GM12878 (cell line): ENCODE results near the gene CSE1L. TPM values are rescaled to one million over a fixed set of nuclear protein-coding genes. Genes with fewer than 3 reads are reported as not detected.

Source experiments
- ATAC-seq: fragments of 200-7000 bp; cut with Tn5 transposase; 3 replicates; pipeline ENCODE4 v1.9.1; 2020; ENCODE audit warnings: mild to moderate bottlenecking, moderate library complexity
- BruUV-seq: library from RNA; stranded (reverse); fragments of 400-500 nt; replicated peaks from 2 replicates; lab custom pipeline; 2021; lab: Mats Ljungman, UMichigan
- CTCF ChIA-PET: fragments of 300-600 bp; sonication (Branson Sonifier 250); formaldehyde crosslinking; extraction: SDS; loops from one replicate; lab custom pipeline; 2021; ENCODE audit warnings: inconsistent platforms; lab: Yijun Ruan, JAX
- POLR2A ChIA-PET: fragments of 350-600 bp; formaldehyde crosslinking; extraction: SDS; loops from one replicate; lab custom pipeline; 2021; ENCODE audit warnings: inconsistent platforms; lab: Charles Lee
- RAD21 ChIA-PET: fragments of 300-600 bp; sonication (Branson Sonifier 250); formaldehyde crosslinking; loops from one replicate; lab custom pipeline; 2023; ENCODE audit warnings: antibody characterized with exemption; ENCODE audit not compliant: unreplicated experiment; lab: Charles Lee
- SMC1A ChIA-PET: fragments of 300-600 bp; sonication (Branson Sonifier 250); formaldehyde crosslinking; loops from one replicate; lab custom pipeline; 2023; ENCODE audit not compliant: unreplicated experiment, uncharacterized antibody; lab: Charles Lee
- DNase-seq: peaks from one replicate; pipeline ENCODE4 v3.0.0-alpha.2; 2011; ENCODE audit warnings: low read depth, low spot score
- FAIRE-seq: peaks from 3 replicates; lab custom pipeline; 2011; peaks lifted over from hg19 to GRCh38; lab: Jason Lieb, UNC
- H2AFZ ChIP-seq: 2 replicates; pipeline ENCODE4 v1.6.0; 2011; ENCODE audit warnings: low read depth, low read length, control low read depth; ENCODE audit not compliant: control insufficient read depth
- H3K27ac ChIP-seq: 2 replicates; pipeline ENCODE4 v1.5.1; 2011; ENCODE audit warnings: control low read depth; ENCODE audit not compliant: control insufficient read depth, insufficient read depth
- H3K27me3 ChIP-seq, 2 experiments: replicated peaks in 1 of 2; 2 replicates each; pipeline versions ENCODE4 v1.6.0 to v1.6.1; 2011; ENCODE audit warnings: low read length in 1 of 2; ENCODE audit not compliant: control insufficient read depth in 2 of 2, insufficient read depth in 2 of 2
- H3K36me3 ChIP-seq, 2 experiments: 2 replicates each; pipeline ENCODE4 v1.5.1; 2011; ENCODE audit warnings: low read length in 1 of 2; ENCODE audit not compliant: control insufficient read depth in 2 of 2, insufficient read depth in 2 of 2
- H3K4me1 ChIP-seq: 2 replicates; pipeline ENCODE4 v1.6.1; 2011; ENCODE audit warnings: mild to moderate bottlenecking, low read length, moderate library complexity, mixed read lengths; ENCODE audit not compliant: control insufficient read depth, insufficient read depth
- H3K4me2 ChIP-seq: 2 replicates; pipeline ENCODE4 v1.6.0; 2011; ENCODE audit warnings: control low read depth; ENCODE audit not compliant: control insufficient read depth, insufficient read depth
- H3K4me3 ChIP-seq: fragments of 200-600 bp; sonication (generic); 2 replicates; pipeline ENCODE4 v1.5.1; 2016
- H3K79me2 ChIP-seq: 2 replicates; pipeline ENCODE4 v1.6.0; 2011; ENCODE audit warnings: low read length; ENCODE audit not compliant: control insufficient read depth, insufficient read depth
- H3K9ac ChIP-seq: 2 replicates; pipeline ENCODE4 v1.8.0; 2011; ENCODE audit warnings: low read length, control low read depth, mixed read lengths; ENCODE audit not compliant: control insufficient read depth, insufficient read depth
- H3K9me3 ChIP-seq: replicated peaks from 3 replicates; pipeline ENCODE4 v1.5.1; 2011; ENCODE audit warnings: mild to moderate bottlenecking, low read length; ENCODE audit not compliant: control insufficient read depth, insufficient read depth
- H4K20me1 ChIP-seq: 2 replicates; pipeline ENCODE4 v1.6.0; 2011; ENCODE audit not compliant: control insufficient read depth, insufficient read depth
- EED ChIP-seq: sonication (generic); IDR thresholded peaks from 2 replicates; pipeline ENCODE4 v1.6.1; 2016; ENCODE audit warnings: antibody characterized with exemption, low read depth
- IKZF2 ChIP-seq, 2 experiments: fragments of 450-650 bp; IDR thresholded peaks; 2 replicates each; pipeline ENCODE4 v1.6.1; 2017; ENCODE audit warnings: mild to moderate bottlenecking in 2 of 2, moderate library complexity in 2 of 2
- MTA2 ChIP-seq: fragments of 450-650 bp; IDR thresholded peaks from 2 replicates; pipeline ENCODE4 v1.6.1; 2016; ENCODE audit warnings: low read depth, mild to moderate bottlenecking, moderate library complexity
- NR2C1 ChIP-seq: fragments of 450-650 bp; IDR thresholded peaks from 2 replicates; pipeline ENCODE4 v1.6.1; 2017; ENCODE audit warnings: antibody characterized with exemption, mild to moderate bottlenecking, moderate library complexity
- NRF1 ChIP-seq: conservative IDR thresholded peaks from 2 replicates; pipeline ENCODE4 v1.6.1; 2011; ENCODE audit warnings: mild to moderate bottlenecking, low read depth, low read length, improper control_type of control experiment
- RB1 ChIP-seq: fragments of 450-650 bp; formaldehyde crosslinking; IDR thresholded peaks from 2 replicates; pipeline ENCODE4 v1.6.1; 2017; ENCODE audit warnings: mild to moderate bottlenecking, borderline replicate concordance
- SMAD1 ChIP-seq: fragments of 450-650 bp; IDR thresholded peaks from 2 replicates; pipeline ENCODE4 v1.6.1; 2018; ENCODE audit warnings: mild to moderate bottlenecking, low read depth; ENCODE audit not compliant: partially characterized antibody
- ZNF217 ChIP-seq: fragments of 450-650 bp; IDR thresholded peaks from 2 replicates; pipeline ENCODE4 v1.6.1; 2017; ENCODE audit warnings: antibody characterized with exemption, mild to moderate bottlenecking
- ZSCAN29 ChIP-seq: fragments of 450-650 bp; IDR thresholded peaks from 2 replicates; pipeline ENCODE4 v1.6.1; 2017; ENCODE audit warnings: mild to moderate bottlenecking, moderate library complexity
- WGBS: methylation state at CpG from one replicate; pipeline ENCODE4 v1.1.6; 2016; ENCODE audit warnings: low lambda C conversion rate; ENCODE audit not compliant: insufficient replicate concordance, insufficient coverage; ENCODE audit errors: missing lambda C conversion rate; 5-methylcytosine and 5-hydroxymethylcytosine counted together
- in situ Hi-C: fragments of 300-500 bp; cut with MboI; formaldehyde crosslinking; loops from 9 replicates; pipeline ENCODE4 v1.14.3; 2018; ENCODE audit warnings: mixed read lengths
- intact Hi-C: fragments of 100-400 bp; cut with micrococcal nuclease; formaldehyde crosslinking; loops from one replicate; pipeline ENCODE4 v1.14.2; 2022; ENCODE audit not compliant: unreplicated experiment
- polyA plus RNA-seq, 11 experiments: library from polyadenylated mRNA; depleted of rRNA in 4 of 11; unstranded in 6 of 11; stranded (reverse) in 5 of 11; fragments of >200 nt; fragmentation: Nextera tagmentation in 4 of 11; fragmentation: Illumina TruSeq in 1 of 11; extraction: Ambion mirVana in 4 of 11; extraction: Trizol in 1 of 11; gene quantifications; 1 replicate in 1 of 11; 2 replicates in 10 of 11; pipeline versions ENCODE4 v1.2.1 to v1.2.3, GENCODE V29; 2011 to 2016; ENCODE audit warnings: inconsistent platforms in 2 of 11, missing spikeins in 2 of 11, low read depth in 1 of 11
- total RNA-seq, 4 experiments: library from RNA; depleted of rRNA in 3 of 4; stranded (reverse); fragments of >200 nt in 3 of 4; fragmentation: Illumina TruSeq in 1 of 4; extraction: Trizol in 1 of 4; gene quantifications; 2 replicates each; pipeline versions ENCODE4 v1.2.1 to v1.2.3, GENCODE V29; 2013 to 2021
- TF ChIP-seq, protein P1 (sequence below): fragments of 450-650 bp; IDR thresholded peaks from 2 replicates; pipeline ENCODE4 v1.6.1; 2017; ENCODE audit warnings: mild to moderate bottlenecking
- TF ChIP-seq, protein P2 (sequence below): fragments of 450-650 bp; IDR thresholded peaks from 2 replicates; pipeline ENCODE4 v1.6.1; 2018; ENCODE audit warnings: borderline replicate concordance, mild to moderate bottlenecking; ENCODE audit not compliant: partially characterized antibody
- TF ChIP-seq, protein P3 (sequence below): fragments of 450-650 bp; formaldehyde crosslinking; IDR thresholded peaks from 2 replicates; pipeline ENCODE4 v1.5.0; 2022; ENCODE audit warnings: mild to moderate bottlenecking, missing genetic modification characterization

Gene CSE1L
- total and polyA plus RNA-seq, 10 of the 15 experiments (the other 5 are each of a cell fraction or from before 2014, with no cell fraction given) = 72.4 to 213 (median 117) TPM

DNA sequence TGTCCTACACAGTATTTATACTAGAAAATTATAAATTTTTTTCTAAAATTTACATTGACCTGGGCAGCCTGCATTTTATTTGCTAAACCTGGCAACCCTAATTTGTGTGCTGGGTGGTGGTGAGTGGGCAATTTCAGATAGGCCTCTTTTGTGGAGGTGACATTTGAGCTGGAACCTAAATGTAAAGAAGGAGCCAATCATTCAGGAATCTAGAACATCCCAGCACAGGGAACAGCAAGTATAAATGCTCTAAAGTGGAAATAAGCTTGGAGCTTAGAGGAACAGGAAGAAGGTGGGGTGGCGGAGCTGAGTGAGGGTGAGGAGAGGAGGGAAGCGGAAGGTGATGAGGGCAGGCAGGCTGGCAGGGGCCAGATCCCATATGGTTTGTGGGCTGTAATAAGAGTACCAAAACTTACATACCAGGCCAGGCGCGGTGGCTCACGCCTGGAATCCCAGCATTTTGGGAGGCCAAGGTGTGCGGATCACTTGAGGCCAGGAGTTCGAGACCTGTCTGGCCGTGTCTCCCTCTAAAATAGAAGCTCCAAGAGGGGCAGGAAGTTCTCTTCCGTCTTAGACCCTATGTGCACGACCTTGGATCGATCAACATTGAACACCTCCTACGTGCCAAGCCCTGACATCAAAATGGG, 549 bp upstream of the CSE1L start:
- in situ Hi-C loops (no loop called here), intact Hi-C loops (no loop called here)
- FAIRE-seq (no peak), DNase-seq (no peak), ATAC-seq (no peak)
- H3K79me2 ChIP-seq = peaks cover 49% of the 10 kb centered on the region
- RAD21 ChIA-PET = interaction anchor here (2.9 kb wide), 1 partner anchor 10 kb away, joined by 11 read pairs; no protein-coding TSS in a partner anchor
- peak overlapping the region; percentile 85 for H2AFZ ChIP-seq
- peak overlapping the region; percentile 95 for H3K9ac ChIP-seq
- H3K27me3 ChIP-seq = no peaks in the 10 kb centered on the region
- POLR2A ChIA-PET = interaction anchor here (0.6 to 2.6 kb wide), 9 partner anchors 7 to 629 kb away, joined by 3 to 9 read pairs (median 4); partner anchors contain the start of gene ARFGEF2
- SMC1A ChIA-PET = interaction anchor here (0.6 to 1.4 kb wide), 5 partner anchors 9 to 41 kb away, joined by 3 to 5 read pairs (median 3); no protein-coding TSS in a partner anchor
- WGBS = 3% methylated on average over 12 of the region's 12 CpGs
- peak overlapping the region; percentile 84 for H3K4me2 ChIP-seq
- H3K9me3 ChIP-seq = no peaks in the 10 kb centered on the region; the same call in 2 of the 3 replicates
- H3K36me3 ChIP-seq = peaks cover 0 to 12% of the 10 kb centered on the region in 2 experiments; a peak in 3 of 4 replicates
- peak overlapping the region; percentile 80 for H3K27ac ChIP-seq
- H3K4me3 ChIP-seq = peak overlapping the region; percentile 80
- BruUV-seq = TSS peak; percentile 92
- H4K20me1 ChIP-seq = no peaks in the 10 kb centered on the region
- CTCF ChIA-PET = interaction anchor here (0.5 to 1.9 kb wide), 5 partner anchors 16 to 201 kb away, joined by 3 to 5 read pairs (median 4); no protein-coding TSS in a partner anchor
- H3K4me1 ChIP-seq = peaks cover 4% of the 10 kb centered on the region; the same call in 1 of the 2 replicates
- TF ChIP-seq ZNF217 = peak; percentile 72; the same call in 1 of the 2 replicates
- TF ChIP-seq, protein P1, sequence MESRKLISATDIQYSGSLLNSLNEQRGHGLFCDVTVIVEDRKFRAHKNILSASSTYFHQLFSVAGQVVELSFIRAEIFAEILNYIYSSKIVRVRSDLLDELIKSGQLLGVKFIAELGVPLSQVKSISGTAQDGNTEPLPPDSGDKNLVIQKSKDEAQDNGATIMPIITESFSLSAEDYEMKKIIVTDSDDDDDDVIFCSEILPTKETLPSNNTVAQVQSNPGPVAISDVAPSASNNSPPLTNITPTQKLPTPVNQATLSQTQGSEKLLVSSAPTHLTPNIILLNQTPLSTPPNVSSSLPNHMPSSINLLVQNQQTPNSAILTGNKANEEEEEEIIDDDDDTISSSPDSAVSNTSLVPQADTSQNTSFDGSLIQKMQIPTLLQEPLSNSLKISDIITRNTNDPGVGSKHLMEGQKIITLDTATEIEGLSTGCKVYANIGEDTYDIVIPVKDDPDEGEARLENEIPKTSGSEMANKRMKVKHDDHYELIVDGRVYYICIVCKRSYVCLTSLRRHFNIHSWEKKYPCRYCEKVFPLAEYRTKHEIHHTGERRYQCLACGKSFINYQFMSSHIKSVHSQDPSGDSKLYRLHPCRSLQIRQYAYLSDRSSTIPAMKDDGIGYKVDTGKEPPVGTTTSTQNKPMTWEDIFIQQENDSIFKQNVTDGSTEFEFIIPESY = no peak
- TF ChIP-seq RB1 = no peak
- TF ChIP-seq, protein P2, sequence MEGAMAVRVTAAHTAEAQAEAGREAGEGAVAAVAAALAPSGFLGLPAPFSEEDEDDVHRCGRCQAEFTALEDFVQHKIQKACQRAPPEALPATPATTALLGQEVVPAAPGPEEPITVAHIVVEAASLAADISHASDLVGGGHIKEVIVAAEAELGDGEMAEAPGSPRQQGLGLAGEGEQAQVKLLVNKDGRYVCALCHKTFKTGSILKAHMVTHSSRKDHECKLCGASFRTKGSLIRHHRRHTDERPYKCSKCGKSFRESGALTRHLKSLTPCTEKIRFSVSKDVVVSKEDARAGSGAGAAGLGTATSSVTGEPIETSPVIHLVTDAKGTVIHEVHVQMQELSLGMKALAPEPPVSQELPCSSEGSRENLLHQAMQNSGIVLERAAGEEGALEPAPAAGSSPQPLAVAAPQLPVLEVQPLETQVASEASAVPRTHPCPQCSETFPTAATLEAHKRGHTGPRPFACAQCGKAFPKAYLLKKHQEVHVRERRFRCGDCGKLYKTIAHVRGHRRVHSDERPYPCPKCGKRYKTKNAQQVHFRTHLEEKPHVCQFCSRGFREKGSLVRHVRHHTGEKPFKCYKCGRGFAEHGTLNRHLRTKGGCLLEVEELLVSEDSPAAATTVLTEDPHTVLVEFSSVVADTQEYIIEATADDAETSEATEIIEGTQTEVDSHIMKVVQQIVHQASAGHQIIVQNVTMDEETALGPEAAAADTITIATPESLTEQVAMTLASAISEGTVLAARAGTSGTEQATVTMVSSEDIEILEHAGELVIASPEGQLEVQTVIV = peak; percentile 28
- TF ChIP-seq EED = 0 out of 2 replicates have a peak, but pooled peaks have one; percentile 29
- TF ChIP-seq, protein P3, sequence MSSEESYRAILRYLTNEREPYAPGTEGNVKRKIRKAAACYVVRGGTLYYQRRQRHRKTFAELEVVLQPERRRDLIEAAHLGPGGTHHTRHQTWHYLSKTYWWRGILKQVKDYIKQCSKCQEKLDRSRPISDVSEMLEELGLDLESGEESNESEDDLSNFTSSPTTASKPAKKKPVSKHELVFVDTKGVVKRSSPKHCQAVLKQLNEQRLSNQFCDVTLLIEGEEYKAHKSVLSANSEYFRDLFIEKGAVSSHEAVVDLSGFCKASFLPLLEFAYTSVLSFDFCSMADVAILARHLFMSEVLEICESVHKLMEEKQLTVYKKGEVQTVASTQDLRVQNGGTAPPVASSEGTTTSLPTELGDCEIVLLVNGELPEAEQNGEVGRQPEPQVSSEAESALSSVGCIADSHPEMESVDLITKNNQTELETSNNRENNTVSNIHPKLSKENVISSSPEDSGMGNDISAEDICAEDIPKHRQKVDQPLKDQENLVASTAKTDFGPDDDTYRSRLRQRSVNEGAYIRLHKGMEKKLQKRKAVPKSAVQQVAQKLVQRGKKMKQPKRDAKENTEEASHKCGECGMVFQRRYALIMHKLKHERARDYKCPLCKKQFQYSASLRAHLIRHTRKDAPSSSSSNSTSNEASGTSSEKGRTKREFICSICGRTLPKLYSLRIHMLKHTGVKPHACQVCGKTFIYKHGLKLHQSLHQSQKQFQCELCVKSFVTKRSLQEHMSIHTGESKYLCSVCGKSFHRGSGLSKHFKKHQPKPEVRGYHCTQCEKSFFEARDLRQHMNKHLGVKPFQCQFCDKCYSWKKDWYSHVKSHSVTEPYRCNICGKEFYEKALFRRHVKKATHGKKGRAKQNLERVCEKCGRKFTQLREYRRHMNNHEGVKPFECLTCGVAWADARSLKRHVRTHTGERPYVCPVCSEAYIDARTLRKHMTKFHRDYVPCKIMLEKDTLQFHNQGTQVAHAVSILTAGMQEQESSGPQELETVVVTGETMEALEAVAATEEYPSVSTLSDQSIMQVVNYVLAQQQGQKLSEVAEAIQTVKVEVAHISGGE (CRISPR knock-in tag) = no peak
- peak; percentile 35; the same call in 1 of the 2 replicates for TF ChIP-seq MTA2
- TF ChIP-seq SMAD1 = no peak
- no peak for TF ChIP-seq NRF1
- TF ChIP-seq IKZF2 (IDR thresholded peaks at IDR 0.05) = peak in 1 of 2 experiments; percentile 66; a peak in 2 of 4 replicates
- no peak for TF ChIP-seq ZSCAN29
- TF ChIP-seq NR2C1 = no peak
